Adrenal gland (tissue), 5 donors: ENCODE data around the gene ERF.

ENCODE experiments used
- POLR2A ChIP-seq, 2 donors: fragments of 450-650 bp; IDR thresholded peaks; one replicate each; pipeline ENCODE4 v1.6.1; 2017; ENCODE audit warnings: antibody characterized with exemption in 2 of 2, mild to moderate bottlenecking in 2 of 2, moderate library complexity in 1 of 2
- TF ChIP-seq, protein P1 (sequence below), 6 experiments: fragments of 450-650 bp in 4 of 6; fragments of 200-600 bp in 2 of 6; sonication (generic) in 1 of 6; IDR thresholded peaks; 1 replicate in 5 of 6; 2 replicates in 1 of 6; pipeline versions ENCODE4 v1.5.1 to v1.8.0; 2016 to 2021; ENCODE audit warnings: antibody characterized with exemption in 6 of 6, mild to moderate bottlenecking in 2 of 6, moderate library complexity in 1 of 6
- donor health status: DM: no; HTN: no; CAD: no.

- TF ChIP-seq POLR2A (IDR thresholded peaks at IDR 0.05) = no peak
- TF ChIP-seq, protein P1, sequence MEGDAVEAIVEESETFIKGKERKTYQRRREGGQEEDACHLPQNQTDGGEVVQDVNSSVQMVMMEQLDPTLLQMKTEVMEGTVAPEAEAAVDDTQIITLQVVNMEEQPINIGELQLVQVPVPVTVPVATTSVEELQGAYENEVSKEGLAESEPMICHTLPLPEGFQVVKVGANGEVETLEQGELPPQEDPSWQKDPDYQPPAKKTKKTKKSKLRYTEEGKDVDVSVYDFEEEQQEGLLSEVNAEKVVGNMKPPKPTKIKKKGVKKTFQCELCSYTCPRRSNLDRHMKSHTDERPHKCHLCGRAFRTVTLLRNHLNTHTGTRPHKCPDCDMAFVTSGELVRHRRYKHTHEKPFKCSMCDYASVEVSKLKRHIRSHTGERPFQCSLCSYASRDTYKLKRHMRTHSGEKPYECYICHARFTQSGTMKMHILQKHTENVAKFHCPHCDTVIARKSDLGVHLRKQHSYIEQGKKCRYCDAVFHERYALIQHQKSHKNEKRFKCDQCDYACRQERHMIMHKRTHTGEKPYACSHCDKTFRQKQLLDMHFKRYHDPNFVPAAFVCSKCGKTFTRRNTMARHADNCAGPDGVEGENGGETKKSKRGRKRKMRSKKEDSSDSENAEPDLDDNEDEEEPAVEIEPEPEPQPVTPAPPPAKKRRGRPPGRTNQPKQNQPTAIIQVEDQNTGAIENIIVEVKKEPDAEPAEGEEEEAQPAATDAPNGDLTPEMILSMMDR (IDR thresholded peaks at IDR 0.05) = no peak
Observed at GRCh38 chr19:42290136-42290522, 35.2 kb upstream of the ERF start.
